Endothelial cell (in vitro differentiated cells): ENCODE results near the gene SMPD3. TPM values are rescaled to one million over a fixed set of nuclear protein-coding genes. Genes with fewer than 3 reads are reported as not detected.

Source experiments
- DNase-seq: peaks from one replicate; pipeline ENCODE4 v3.0.0; 2021; ENCODE audit warnings: low spot score
- H3K27ac Mint-ChIP-seq: one replicate; pipeline ENCODE4 v1.8.0; 2021; ENCODE audit warnings: mixed read lengths, inconsistent platforms; ENCODE audit not compliant: unreplicated experiment
- H3K27me3 Mint-ChIP-seq: one replicate; pipeline ENCODE4 v1.8.0; 2021; ENCODE audit warnings: mild to moderate bottlenecking, moderate library complexity, mixed read lengths, inconsistent platforms; ENCODE audit not compliant: unreplicated experiment
- H3K36me3 Mint-ChIP-seq: one replicate; pipeline ENCODE4 v1.8.0; 2021; ENCODE audit warnings: mild to moderate bottlenecking, low read depth, mixed read lengths, inconsistent platforms; ENCODE audit not compliant: unreplicated experiment
- H3K4me1 Mint-ChIP-seq: one replicate; pipeline ENCODE4 v1.8.0; 2021; ENCODE audit warnings: mild to moderate bottlenecking, mixed read lengths, inconsistent platforms; ENCODE audit not compliant: unreplicated experiment
- H3K4me3 Mint-ChIP-seq: one replicate; pipeline ENCODE4 v1.8.0; 2021; ENCODE audit warnings: mild to moderate bottlenecking, mixed read lengths, inconsistent platforms; ENCODE audit not compliant: unreplicated experiment
- H3K9me3 Mint-ChIP-seq: one replicate; pipeline ENCODE4 v1.8.0; 2021; ENCODE audit warnings: mixed read lengths, inconsistent platforms; ENCODE audit not compliant: unreplicated experiment
- total RNA-seq: library from RNA; stranded (reverse); fragmentation: NEBNext Ultra II Directional; extraction: Animal tissue kit (Norgen Biotek cat#: 25700); gene quantifications from one replicate; pipeline ENCODE4 v1.2.1, GENCODE V29; 2021; ENCODE audit not compliant: unreplicated experiment
- TF ChIP-seq, protein P1 (sequence below): fragments of 200-600 bp; sonication (generic); IDR thresholded peaks from one replicate; pipeline ENCODE4 v1.5.0; 2021; ENCODE audit warnings: antibody characterized with exemption; ENCODE audit not compliant: unreplicated experiment

The SMPD3 gene
- total RNA-seq, 1 donor from 2014 or later, result not detected

DNA sequence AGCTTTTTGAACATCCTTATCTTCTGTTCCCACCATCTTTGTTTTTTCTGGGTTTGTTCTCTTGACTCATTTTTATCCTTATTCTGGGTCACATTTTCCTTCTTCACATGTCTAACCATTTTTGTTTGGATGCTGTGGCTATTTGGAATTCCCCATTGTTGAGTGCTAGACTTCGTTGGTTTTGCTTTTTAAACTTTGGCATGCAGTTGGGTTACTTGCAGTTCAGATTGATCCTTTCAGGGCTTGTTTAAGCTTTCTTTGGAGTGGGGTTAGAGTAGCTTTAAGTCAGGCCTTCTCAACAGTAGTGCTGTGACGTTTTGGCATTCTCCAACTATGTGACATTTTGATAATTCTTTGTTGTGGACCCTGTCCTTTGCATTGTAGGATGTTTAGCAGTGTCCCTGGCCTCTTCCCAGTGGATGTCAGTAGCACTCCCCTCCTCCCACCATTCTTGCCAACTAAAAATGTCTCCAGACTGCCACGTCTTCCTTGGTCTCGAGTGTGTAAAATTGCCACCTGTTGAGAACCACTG is 116.4 kb downstream of the SMPD3 start:
- H3K4me3 Mint-ChIP-seq, result no peak overlapping the region
- no peaks in the 10 kb centered on the region for H3K9me3 Mint-ChIP-seq
- peaks cover 29% of the 10 kb centered on the region for H3K4me1 Mint-ChIP-seq
- peak overlapping the region; percentile 99 for H3K27ac Mint-ChIP-seq
- peaks cover 4% of the 10 kb centered on the region for H3K36me3 Mint-ChIP-seq
- peaks cover 2% of the 10 kb centered on the region for H3K27me3 Mint-ChIP-seq
- TF ChIP-seq, protein P1, sequence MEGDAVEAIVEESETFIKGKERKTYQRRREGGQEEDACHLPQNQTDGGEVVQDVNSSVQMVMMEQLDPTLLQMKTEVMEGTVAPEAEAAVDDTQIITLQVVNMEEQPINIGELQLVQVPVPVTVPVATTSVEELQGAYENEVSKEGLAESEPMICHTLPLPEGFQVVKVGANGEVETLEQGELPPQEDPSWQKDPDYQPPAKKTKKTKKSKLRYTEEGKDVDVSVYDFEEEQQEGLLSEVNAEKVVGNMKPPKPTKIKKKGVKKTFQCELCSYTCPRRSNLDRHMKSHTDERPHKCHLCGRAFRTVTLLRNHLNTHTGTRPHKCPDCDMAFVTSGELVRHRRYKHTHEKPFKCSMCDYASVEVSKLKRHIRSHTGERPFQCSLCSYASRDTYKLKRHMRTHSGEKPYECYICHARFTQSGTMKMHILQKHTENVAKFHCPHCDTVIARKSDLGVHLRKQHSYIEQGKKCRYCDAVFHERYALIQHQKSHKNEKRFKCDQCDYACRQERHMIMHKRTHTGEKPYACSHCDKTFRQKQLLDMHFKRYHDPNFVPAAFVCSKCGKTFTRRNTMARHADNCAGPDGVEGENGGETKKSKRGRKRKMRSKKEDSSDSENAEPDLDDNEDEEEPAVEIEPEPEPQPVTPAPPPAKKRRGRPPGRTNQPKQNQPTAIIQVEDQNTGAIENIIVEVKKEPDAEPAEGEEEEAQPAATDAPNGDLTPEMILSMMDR, result no peak
- DNase-seq, result no peak

DNA sequence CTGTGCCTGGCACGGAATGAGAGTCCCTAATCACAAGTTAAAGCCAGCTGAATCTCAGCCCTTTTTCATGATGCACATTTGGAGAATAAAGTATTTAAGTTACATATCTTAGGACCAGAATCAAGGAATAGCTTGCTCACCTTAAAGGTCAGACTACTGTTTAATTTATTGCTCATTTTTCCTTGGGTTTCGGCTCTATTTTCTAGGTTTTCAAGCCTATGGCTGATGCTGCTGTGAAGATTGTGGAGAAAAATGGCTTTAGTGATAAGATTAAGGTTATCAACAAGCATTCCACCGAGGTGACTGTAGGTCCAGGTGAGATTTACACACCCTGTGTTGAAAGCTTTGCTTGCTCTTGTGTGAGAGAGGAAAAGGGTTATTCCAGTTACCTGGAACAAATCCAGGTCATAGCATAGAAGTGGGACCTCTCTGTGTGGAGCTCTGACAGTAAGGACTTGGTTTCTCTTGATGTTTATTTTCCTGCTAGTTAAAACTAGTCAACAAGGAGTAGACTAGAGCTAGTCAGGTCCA is 119.4 kb downstream of the SMPD3 start:
- Mint-ChIP-seq H3K27ac (no peak overlapping the region), H3K9me3 (no peaks in the 10 kb centered on the region), H3K4me3 (no peak overlapping the region), H3K36me3 (peaks cover under 1% of the 10 kb centered on the region), H3K27me3 (peaks cover 2% of the 10 kb centered on the region), H3K4me1 (peaks cover 24% of the 10 kb centered on the region)
- TF ChIP-seq, protein P1, result no peak
- no peak for DNase-seq

DNA sequence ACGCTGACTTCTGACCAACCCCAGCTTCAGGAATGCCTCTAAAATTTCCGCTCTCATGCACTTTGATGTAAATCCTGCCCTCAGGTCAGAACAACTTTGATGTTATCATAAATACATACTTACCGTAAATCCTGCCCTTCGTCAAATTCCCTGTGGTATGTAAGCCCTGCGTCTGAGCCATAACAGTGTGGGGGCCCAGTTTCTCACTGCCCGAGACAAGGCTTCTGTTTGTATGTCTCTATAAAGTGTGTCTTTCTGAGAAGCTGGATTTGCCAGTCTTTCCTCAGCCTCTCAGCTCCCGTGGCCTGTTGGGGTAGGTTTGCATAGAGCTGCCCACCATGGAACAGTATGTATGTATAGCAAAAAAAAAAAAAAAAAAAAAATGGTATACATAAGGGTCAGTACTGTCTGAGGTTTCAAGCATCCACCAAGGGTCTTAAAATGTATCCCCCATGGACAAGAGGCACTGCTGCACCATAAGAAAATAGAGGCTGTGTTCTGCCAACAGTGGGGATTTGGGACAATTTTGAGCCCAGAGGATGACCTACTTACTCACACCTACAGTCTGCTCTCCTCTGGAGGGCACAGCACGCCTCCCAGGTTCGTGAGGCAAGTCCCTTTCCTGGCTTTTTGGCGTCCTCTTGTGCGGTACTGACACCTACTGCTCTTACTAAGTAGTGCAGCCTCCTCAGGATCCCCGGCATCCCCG is 120.0 kb downstream of the SMPD3 start:
- no peak overlapping the region for H3K4me3 Mint-ChIP-seq
- peaks cover 3% of the 10 kb centered on the region for H3K36me3 Mint-ChIP-seq
- peaks cover 2% of the 10 kb centered on the region for H3K27me3 Mint-ChIP-seq
- TF ChIP-seq, protein P1, result peak; percentile 75
- peaks cover 21% of the 10 kb centered on the region for H3K4me1 Mint-ChIP-seq
- H3K9me3 Mint-ChIP-seq, result no peaks in the 10 kb centered on the region
- DNase-seq, result peak; percentile 79
- H3K27ac Mint-ChIP-seq, result no peak overlapping the region

DNA sequence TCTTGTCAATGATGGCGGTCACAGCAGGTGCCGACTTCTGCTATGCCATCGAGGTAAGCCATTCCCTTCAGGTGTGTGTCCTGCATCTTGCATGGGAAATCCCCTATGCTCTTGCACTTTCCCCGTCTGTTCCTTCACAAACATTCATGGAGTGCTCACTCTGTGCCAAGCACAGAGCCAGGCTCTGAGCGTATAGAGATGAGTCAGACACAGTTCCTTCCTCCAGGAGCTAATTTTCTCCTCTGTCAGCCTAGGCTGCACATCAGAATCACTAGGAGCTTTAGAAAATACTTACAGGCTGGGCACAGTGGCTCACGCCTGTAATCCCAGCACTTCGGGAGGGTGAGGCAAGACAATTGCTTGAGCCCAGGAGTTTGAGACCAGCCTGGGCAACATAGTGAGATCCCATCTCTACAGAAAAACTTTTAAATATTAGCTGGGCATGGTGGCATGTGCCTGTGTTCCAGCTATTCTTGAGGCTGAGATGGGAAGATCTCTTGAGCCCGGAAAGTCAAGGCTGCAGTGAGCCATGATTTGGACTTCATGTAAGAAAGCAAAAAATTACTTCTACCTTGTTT is 123.4 kb downstream of the SMPD3 start:
- TF ChIP-seq, protein P1, result no peak
- H3K27me3 Mint-ChIP-seq, result peaks cover 2% of the 10 kb centered on the region
- H3K27ac Mint-ChIP-seq, result no peak overlapping the region
- no peak overlapping the region for H3K4me3 Mint-ChIP-seq
- H3K36me3 Mint-ChIP-seq, result peaks cover 8% of the 10 kb centered on the region
- H3K9me3 Mint-ChIP-seq, result no peaks in the 10 kb centered on the region
- DNase-seq, result no peak
- H3K4me1 Mint-ChIP-seq, result peaks cover 2% of the 10 kb centered on the region

DNA sequence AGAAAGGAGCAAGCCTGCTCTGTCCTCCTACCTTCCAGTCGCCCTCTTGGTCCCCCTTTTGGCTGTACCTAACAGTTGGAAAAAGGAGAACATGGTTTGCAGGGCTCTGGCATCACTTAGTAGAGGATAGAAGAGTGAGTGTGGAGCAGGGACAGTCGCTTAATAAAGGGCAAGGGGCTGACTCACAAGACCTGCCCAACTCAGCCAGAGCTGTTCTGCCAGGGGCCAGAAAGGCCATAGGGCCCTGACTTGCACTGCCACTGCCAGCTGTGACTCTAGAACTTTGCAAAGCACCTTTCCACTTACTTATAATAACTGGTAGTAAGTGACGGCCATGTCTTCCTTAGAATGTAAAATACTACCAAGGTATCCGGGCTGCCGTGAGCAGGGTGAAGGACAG is 124.0 kb downstream of the SMPD3 start:
- TF ChIP-seq, protein P1, result no peak
- peaks cover 4% of the 10 kb centered on the region for H3K27me3 Mint-ChIP-seq
- no peaks in the 10 kb centered on the region for H3K9me3 Mint-ChIP-seq
- DNase-seq, result no peak
- H3K4me3 Mint-ChIP-seq, result no peak overlapping the region
- peaks cover 2% of the 10 kb centered on the region for H3K4me1 Mint-ChIP-seq
- H3K27ac Mint-ChIP-seq, result no peak overlapping the region
- peaks cover 13% of the 10 kb centered on the region for H3K36me3 Mint-ChIP-seq
